ENCODE results near the gene CEMIP2.

- TF ChIP-seq, protein P1, sequence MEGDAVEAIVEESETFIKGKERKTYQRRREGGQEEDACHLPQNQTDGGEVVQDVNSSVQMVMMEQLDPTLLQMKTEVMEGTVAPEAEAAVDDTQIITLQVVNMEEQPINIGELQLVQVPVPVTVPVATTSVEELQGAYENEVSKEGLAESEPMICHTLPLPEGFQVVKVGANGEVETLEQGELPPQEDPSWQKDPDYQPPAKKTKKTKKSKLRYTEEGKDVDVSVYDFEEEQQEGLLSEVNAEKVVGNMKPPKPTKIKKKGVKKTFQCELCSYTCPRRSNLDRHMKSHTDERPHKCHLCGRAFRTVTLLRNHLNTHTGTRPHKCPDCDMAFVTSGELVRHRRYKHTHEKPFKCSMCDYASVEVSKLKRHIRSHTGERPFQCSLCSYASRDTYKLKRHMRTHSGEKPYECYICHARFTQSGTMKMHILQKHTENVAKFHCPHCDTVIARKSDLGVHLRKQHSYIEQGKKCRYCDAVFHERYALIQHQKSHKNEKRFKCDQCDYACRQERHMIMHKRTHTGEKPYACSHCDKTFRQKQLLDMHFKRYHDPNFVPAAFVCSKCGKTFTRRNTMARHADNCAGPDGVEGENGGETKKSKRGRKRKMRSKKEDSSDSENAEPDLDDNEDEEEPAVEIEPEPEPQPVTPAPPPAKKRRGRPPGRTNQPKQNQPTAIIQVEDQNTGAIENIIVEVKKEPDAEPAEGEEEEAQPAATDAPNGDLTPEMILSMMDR (IDR thresholded peaks at IDR 0.05), result no peak
- no peak for TF ChIP-seq POLR2A (IDR thresholded peaks at IDR 0.05)
- TF ChIP-seq POLR2AphosphoS5 (IDR thresholded peaks at IDR 0.05), result no peak
Measured at GRCh38 chr9:71703172-71703872, 65.0 kb downstream of the CEMIP2 start.

All from sigmoid colon (tissue), 4 donors.